Loucy (cell line): ENCODE data around the gene PALLD.

Experiments used
- EZH2phosphoT487 ChIP-seq: fragments of 200-600 bp; IDR thresholded peaks from 2 replicates; pipeline ENCODE4 v1.6.1; 2018; ENCODE audit warnings: antibody characterized with exemption, mild to moderate bottlenecking, moderate library complexity, borderline replicate concordance
- TF ChIP-seq, protein P1 (sequence below): fragments of 200-600 bp; sonication (generic); conservative IDR thresholded peaks from 2 replicates; pipeline ENCODE4 v1.5.1; 2014; ENCODE audit warnings: mild to moderate bottlenecking, antibody characterized with exemption, low read length

GRCh38 chr4:168836490-168836889, 339.6 kb downstream of the PALLD start:
- TF ChIP-seq, protein P1, sequence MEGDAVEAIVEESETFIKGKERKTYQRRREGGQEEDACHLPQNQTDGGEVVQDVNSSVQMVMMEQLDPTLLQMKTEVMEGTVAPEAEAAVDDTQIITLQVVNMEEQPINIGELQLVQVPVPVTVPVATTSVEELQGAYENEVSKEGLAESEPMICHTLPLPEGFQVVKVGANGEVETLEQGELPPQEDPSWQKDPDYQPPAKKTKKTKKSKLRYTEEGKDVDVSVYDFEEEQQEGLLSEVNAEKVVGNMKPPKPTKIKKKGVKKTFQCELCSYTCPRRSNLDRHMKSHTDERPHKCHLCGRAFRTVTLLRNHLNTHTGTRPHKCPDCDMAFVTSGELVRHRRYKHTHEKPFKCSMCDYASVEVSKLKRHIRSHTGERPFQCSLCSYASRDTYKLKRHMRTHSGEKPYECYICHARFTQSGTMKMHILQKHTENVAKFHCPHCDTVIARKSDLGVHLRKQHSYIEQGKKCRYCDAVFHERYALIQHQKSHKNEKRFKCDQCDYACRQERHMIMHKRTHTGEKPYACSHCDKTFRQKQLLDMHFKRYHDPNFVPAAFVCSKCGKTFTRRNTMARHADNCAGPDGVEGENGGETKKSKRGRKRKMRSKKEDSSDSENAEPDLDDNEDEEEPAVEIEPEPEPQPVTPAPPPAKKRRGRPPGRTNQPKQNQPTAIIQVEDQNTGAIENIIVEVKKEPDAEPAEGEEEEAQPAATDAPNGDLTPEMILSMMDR = no peak
- TF ChIP-seq EZH2phosphoT487 = no peak
